Astrocyte of the cerebellum (primary cell): ENCODE results near the gene JARID2.

Experiments
- DNase-seq: peaks from one replicate; pipeline ENCODE4 v3.0.0-alpha.2; 2011; ENCODE audit warnings: low read depth
- H3K4me3 ChIP-seq: 2 replicates; pipeline ENCODE4 v1.5.1; 2011; ENCODE audit warnings: mild to moderate bottlenecking, low read depth, low read length, moderate library complexity
- CTCF ChIP-seq: IDR thresholded peaks from 2 replicates; pipeline ENCODE4 v1.5.1; 2012; ENCODE audit warnings: low read length, low read depth, moderate library complexity, mild to moderate bottlenecking; ENCODE audit errors: missing control alignments
- in situ Hi-C: cut with HindIII; loops from 2 replicates; pipeline ENCODE4 v1.10.0; 2017; ENCODE audit warnings: low sequenced_read_pairs

Gene JARID2

DNA sequence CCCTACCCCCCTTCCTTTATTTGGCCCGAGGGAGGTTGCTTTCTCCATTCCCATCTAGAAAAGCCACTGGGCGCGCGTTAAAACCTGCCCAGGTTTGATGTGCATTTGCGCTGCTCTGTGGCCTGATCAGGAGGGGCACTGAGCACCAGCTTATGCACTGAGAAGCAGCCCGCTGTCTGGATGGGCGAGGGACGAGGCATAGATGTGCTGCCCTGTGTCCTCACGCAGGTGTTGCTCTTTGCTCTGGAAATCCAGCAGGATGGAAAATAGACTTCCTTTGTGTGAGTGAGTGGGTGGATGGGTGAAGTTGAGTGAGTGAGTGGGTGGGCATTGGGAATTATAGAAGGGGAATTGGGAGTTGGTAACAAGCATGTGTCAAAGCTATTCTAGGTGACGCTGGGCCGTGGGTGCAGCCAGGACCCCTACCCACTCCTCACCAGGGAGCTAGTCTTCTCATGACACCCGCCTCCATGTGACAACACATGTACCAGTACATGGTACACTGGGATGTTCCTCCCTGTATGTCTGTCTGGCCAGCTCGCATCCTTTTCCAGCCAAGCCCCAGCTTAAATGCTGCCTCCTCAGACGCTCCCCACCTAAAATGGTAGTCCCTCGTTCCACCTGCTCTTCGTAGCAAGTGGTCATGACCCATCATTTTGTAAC is 254.3 kb downstream of the JARID2 start:
- no peak for DNase-seq
- in situ Hi-C loops = no loop called here
- no peak for TF ChIP-seq CTCF
- no peak overlapping the region for H3K4me3 ChIP-seq

DNA sequence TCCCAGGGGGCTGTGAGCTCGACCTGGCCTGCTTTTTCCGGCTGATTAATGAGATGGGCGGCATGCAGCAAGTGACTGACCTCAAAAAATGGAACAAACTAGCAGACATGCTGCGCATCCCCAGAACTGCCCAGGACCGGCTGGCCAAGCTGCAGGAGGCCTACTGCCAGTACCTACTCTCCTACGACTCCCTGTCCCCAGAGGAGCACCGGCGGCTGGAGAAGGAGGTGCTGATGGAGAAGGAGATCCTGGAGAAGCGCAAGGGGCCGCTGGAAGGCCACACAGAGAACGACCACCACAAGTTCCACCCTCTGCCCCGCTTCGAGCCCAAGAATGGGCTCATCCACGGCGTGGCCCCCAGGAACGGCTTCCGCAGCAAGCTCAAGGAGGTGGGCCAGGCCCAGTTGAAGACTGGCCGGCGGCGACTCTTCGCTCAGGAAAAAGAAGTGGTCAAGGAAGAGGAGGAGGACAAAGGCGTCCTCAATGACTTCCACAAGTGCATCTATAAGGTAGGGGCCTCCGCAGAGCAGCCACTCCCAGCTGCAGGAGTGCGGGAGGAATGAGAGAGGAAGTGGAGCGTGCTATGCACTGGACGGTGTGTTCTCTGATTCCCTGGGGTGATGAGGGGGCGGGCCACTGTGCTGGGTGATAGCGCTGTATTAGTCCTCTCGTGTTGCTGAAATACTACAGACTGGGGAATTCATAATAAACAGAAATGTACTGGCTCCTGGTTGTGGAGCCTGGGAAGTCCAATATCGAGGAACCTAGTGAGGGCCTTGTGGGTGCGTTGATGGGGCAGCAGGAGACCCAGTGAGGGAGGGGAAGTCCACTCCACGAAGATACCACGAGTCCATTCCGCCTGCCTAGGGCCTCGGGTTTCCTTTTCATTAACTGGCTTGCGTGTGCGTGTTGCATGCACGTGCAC is 255.3 kb downstream of the JARID2 start:
- H3K4me3 ChIP-seq = no peak overlapping the region
- DNase-seq = no peak
- TF ChIP-seq CTCF = no peak
- in situ Hi-C loops = no loop called here

DNA sequence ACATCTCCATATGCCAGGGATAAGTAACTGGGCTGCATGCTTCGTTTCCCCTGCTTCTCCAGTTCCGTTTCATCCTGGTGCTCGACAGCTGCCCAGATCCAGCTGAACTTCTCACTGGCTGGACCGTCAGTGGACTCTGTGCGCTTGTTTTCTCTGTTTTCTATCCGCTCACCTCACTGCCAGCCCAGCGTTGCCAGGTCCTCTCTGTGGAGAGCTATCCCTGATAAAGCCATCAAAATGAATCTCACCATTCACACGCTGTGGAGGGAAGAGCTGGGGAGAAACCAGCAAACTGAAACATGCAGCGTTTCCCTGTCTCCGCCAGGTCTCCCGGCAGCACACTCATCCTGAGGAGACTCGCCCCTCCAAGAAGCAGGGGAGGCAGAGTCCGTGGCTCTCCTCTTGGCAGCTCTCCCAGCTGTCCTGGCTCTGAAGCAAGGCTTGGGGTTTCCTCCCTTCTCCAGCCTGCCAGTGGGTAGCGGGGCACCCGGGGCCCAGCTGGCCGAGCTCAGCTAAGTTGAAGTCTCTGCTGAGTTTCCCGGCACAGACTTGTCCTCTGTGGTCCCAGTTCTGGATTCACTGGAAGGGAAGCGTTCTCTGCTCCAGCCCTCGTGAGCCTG is 256.1 kb downstream of the JARID2 start:
- no peak overlapping the region for H3K4me3 ChIP-seq
- DNase-seq = peak; percentile 78
- in situ Hi-C loops = no loop called here
- no peak for TF ChIP-seq CTCF

- in situ Hi-C loops = no loop called here
- TF ChIP-seq CTCF = no peak
- DNase-seq = no peak
- H3K4me3 ChIP-seq = no peak overlapping the region
Observed at GRCh38 chr6:15502446-15503345, 256.8 kb downstream of the JARID2 start.

GRCh38 chr6:15503346-15503680 is 257.4 kb downstream of the JARID2 start:
- TF ChIP-seq CTCF = no peak
- in situ Hi-C loops = no loop called here
- DNase-seq = no peak
- no peak overlapping the region for H3K4me3 ChIP-seq

- peak; percentile 44 for TF ChIP-seq CTCF
- DNase-seq = no peak
- in situ Hi-C loops = no loop called here
- H3K4me3 ChIP-seq = no peak overlapping the region
Observed at GRCh38 chr6:15504040-15504495, 258.2 kb downstream of the JARID2 start.
